Ovary (tissue), 3 donors: ENCODE results near the gene KCTD20.

Experiments
- EP300 ChIP-seq: sonication (generic); formaldehyde crosslinking; IDR thresholded peaks from one replicate; pipeline ENCODE4 v1.6.1; 2017; ENCODE audit warnings: antibody characterized with exemption
- POLR2A ChIP-seq: fragments of 450-650 bp; IDR thresholded peaks from one replicate; pipeline ENCODE4 v1.6.1; 2017; ENCODE audit warnings: antibody characterized with exemption, mild to moderate bottlenecking, moderate library complexity
- TF ChIP-seq, protein P1 (sequence below), 3 donors: fragments of 450-650 bp in 2 of 3; fragments of 200-600 bp in 1 of 3; IDR thresholded peaks; one replicate each; pipeline versions ENCODE4 v1.5.1 to v1.8.0; 2016 to 2022; ENCODE audit warnings: antibody characterized with exemption in 3 of 3, mild to moderate bottlenecking in 1 of 3
- donor health status: DM: no; HTN: no; CAD: no.

DNA sequence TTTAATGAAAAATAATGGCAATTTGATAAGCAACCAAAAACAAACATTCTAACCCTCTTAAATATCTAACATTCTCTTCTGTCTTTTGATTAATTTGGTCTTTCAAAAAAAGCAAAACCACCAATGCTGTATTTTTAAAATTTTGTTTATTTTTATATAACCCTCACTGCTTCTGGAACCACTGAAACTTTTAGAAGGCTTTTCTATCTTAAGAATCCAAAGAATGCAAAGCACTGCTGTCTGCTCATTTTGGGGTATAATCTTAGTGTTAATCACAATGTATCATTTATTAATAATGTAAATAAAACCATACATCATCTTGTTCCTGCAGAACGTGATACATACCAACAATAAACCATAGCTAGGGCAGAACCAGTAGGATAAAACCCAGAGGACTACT lies 90.5 kb downstream of the KCTD20 start:
- TF ChIP-seq, protein P1, sequence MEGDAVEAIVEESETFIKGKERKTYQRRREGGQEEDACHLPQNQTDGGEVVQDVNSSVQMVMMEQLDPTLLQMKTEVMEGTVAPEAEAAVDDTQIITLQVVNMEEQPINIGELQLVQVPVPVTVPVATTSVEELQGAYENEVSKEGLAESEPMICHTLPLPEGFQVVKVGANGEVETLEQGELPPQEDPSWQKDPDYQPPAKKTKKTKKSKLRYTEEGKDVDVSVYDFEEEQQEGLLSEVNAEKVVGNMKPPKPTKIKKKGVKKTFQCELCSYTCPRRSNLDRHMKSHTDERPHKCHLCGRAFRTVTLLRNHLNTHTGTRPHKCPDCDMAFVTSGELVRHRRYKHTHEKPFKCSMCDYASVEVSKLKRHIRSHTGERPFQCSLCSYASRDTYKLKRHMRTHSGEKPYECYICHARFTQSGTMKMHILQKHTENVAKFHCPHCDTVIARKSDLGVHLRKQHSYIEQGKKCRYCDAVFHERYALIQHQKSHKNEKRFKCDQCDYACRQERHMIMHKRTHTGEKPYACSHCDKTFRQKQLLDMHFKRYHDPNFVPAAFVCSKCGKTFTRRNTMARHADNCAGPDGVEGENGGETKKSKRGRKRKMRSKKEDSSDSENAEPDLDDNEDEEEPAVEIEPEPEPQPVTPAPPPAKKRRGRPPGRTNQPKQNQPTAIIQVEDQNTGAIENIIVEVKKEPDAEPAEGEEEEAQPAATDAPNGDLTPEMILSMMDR (IDR thresholded peaks at IDR 0.05): no peak
- no peak for TF ChIP-seq EP300
- TF ChIP-seq POLR2A: no peak
